Gastroesophageal sphincter (tissue), 4 donors: ENCODE measurements around the gene FMO4. TPM values are rescaled to one million over a fixed set of nuclear protein-coding genes. Genes with fewer than 3 reads are reported as not detected.
"Not testable (repeated sequence)": the region's sequence is repeated elsewhere in the genome, so short reads cannot be mapped to it uniquely, and the experiment has no call there.

ENCODE experiments used
- ATAC-seq: fragments of 150-250 bp; one replicate; pipeline ENCODE4 v1.9.1; 2016; ENCODE audit warnings: mild to moderate bottlenecking, moderate library complexity
- H3K27ac ChIP-seq, 4 donors: fragments of 200-600 bp; sonication (generic) in 3 of 4; 1 replicate in 3 of 4; 2 replicates in 1 of 4; pipeline ENCODE4 v1.5.1; 2016 to 2019
- H3K27me3 ChIP-seq: fragments of 200-600 bp; sonication (generic); one replicate; pipeline ENCODE4 v1.5.1; 2019
- H3K36me3 ChIP-seq, 2 donors: fragments of 200-600 bp; sonication (generic); one replicate each; pipeline ENCODE4 v1.5.1; 2019; ENCODE audit warnings: control low read depth in 1 of 2
- H3K4me1 ChIP-seq, 3 donors: fragments of 200-600 bp; sonication (generic); 1 replicate in 2 of 3; 2 replicates in 1 of 3; pipeline ENCODE4 v1.5.1; 2016 to 2019; ENCODE audit warnings: control low read depth in 2 of 3
- H3K4me3 ChIP-seq, 2 donors: fragments of 200-600 bp; sonication (generic); one replicate each; pipeline ENCODE4 v1.5.1; 2019; ENCODE audit warnings: mild to moderate bottlenecking in 1 of 2, moderate library complexity in 1 of 2
- H3K9me3 ChIP-seq, 3 donors: fragments of 200-600 bp; sonication (generic); one replicate each; pipeline ENCODE4 v1.5.1; 2017 to 2019; ENCODE audit warnings: control low read depth in 2 of 3
- EP300 ChIP-seq: sonication (generic); formaldehyde crosslinking; IDR thresholded peaks from one replicate; pipeline ENCODE4 v1.6.1; 2017; ENCODE audit warnings: antibody characterized with exemption, mild to moderate bottlenecking
- POLR2A ChIP-seq, 2 donors: fragments of 450-650 bp; IDR thresholded peaks; one replicate each; pipeline ENCODE4 v1.6.1; 2017; ENCODE audit warnings: antibody characterized with exemption in 2 of 2, mild to moderate bottlenecking in 2 of 2, moderate library complexity in 1 of 2
- POLR2AphosphoS5 ChIP-seq: sonication (generic); formaldehyde crosslinking; IDR thresholded peaks from one replicate; pipeline ENCODE4 v1.6.1; 2017; ENCODE audit warnings: antibody characterized with exemption
- WGBS, 2 donors: methylation state at CpG; one replicate each; pipeline ENCODE4 v1.1.5; 2018; ENCODE audit warnings: low coverage in 1 of 2; 5-methylcytosine and 5-hydroxymethylcytosine counted together
- total RNA-seq, 4 donors: library from RNA; depleted of rRNA; stranded (reverse); fragments of >200 nt; gene quantifications; one replicate each; pipeline ENCODE4 v1.1.0, GENCODE V29; 2016
- TF ChIP-seq, protein P1 (sequence below), 4 experiments: fragments of 200-600 bp in 2 of 4; fragments of 450-650 bp in 2 of 4; sonication (generic) in 1 of 4; IDR thresholded peaks; one replicate each; pipeline ENCODE4 v1.5.1; 2017 to 2019; ENCODE audit warnings: antibody characterized with exemption in 4 of 4, mild to moderate bottlenecking in 2 of 4, moderate library complexity in 2 of 4

The FMO4 gene
- total RNA-seq, 4 donors from 2014 or later = 0.54 to 2.7 (median 1.4) TPM

DNA sequence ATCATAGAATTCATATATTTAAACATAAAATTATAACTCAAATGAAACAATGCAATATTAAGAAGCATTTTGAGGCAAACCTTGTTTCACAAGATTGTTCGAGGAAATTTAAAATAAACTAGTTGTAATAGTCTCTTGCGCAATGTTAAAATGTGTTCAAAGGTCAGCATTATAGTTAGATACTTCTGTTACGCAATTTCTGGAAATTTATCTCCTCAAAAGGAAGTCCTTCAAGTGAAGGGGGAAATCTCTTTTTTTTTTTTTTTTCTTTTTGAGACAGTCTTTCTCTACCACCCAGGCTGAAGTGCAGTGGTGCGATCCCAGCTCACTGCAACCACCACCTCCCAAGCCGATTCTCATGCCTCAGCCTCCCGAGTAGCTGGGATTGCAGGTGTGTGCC, 52.1 kb downstream of the FMO4 start:
- no peak for TF ChIP-seq EP300
- no peak for TF ChIP-seq POLR2AphosphoS5
- Histone ChIP-seq H3K9me3 (peaks cover 0 to 6% (median 0%) of the 10 kb centered on the region in 3 donors), H3K36me3 (no peaks in the 10 kb centered on the region), H3K27ac (no peak overlapping the region), H3K27me3 (no peaks in the 10 kb centered on the region), H3K4me1 (no peaks in the 10 kb centered on the region), H3K4me3 (no peak overlapping the region)
- 84 to 87% methylated on average over 6 of the region's 6 CpGs for WGBS, 2 donors
- ATAC-seq = peak; percentile 28

- Histone ChIP-seq H3K27me3 (no peaks in the 10 kb centered on the region), H3K36me3 (no peaks in the 10 kb centered on the region), H3K4me1 (peaks cover 0 to 1% (median 0%) of the 10 kb centered on the region in 3 donors), H3K4me3 (no peak overlapping the region), H3K9me3 (peaks cover 0 to 6% (median 0%) of the 10 kb centered on the region in 3 donors), H3K27ac (no peak overlapping the region)
- TF ChIP-seq POLR2AphosphoS5 = no peak
- TF ChIP-seq, protein P1, sequence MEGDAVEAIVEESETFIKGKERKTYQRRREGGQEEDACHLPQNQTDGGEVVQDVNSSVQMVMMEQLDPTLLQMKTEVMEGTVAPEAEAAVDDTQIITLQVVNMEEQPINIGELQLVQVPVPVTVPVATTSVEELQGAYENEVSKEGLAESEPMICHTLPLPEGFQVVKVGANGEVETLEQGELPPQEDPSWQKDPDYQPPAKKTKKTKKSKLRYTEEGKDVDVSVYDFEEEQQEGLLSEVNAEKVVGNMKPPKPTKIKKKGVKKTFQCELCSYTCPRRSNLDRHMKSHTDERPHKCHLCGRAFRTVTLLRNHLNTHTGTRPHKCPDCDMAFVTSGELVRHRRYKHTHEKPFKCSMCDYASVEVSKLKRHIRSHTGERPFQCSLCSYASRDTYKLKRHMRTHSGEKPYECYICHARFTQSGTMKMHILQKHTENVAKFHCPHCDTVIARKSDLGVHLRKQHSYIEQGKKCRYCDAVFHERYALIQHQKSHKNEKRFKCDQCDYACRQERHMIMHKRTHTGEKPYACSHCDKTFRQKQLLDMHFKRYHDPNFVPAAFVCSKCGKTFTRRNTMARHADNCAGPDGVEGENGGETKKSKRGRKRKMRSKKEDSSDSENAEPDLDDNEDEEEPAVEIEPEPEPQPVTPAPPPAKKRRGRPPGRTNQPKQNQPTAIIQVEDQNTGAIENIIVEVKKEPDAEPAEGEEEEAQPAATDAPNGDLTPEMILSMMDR (IDR thresholded peaks at IDR 0.05) = no peak
- no peak for ATAC-seq
- 24 to 59% methylated on average over 2 of the region's 2 CpGs for WGBS, 2 donors
Measured at GRCh38 chr1:171366816-171367215, 52.8 kb downstream of the FMO4 start.

DNA sequence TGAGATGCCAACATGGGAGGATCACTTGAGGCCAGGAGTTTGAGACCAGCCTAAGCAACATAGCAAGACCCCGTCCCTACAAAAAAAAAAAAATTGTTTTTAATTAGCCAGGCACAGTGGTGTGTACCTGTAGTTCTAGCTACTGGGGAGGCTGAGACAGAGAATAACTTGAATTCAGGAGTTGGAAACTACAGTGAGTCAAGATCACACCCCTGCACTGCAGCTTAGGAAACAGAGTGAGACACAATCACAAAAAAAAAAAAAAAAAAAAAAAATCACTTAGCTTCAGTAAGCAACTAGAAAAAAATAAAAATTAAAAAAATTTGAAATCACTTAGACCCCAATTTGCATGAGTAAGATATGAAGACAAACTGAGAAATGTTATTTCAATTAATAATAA, 53.5 kb downstream of the FMO4 start:
- TF ChIP-seq POLR2A (IDR thresholded peaks at IDR 0.05) (no peak), EP300 (no peak), POLR2AphosphoS5 (no peak)
- TF ChIP-seq, protein P1 (IDR thresholded peaks at IDR 0.05) = no peak
- Histone ChIP-seq H3K9me3 (peaks cover 0 to 6% (median 0%) of the 10 kb centered on the region in 3 donors), H3K27ac (no peak overlapping the region), H3K4me1 (peaks cover 0 to 8% (median 5%) of the 10 kb centered on the region in 3 donors), H3K27me3 (no peaks in the 10 kb centered on the region), H3K4me3 (no peak overlapping the region), H3K36me3 (no peaks in the 10 kb centered on the region)
- 79 to 100% methylated on average over 1 of the region's 1 CpG for WGBS, 2 donors
- ATAC-seq = no peak

DNA sequence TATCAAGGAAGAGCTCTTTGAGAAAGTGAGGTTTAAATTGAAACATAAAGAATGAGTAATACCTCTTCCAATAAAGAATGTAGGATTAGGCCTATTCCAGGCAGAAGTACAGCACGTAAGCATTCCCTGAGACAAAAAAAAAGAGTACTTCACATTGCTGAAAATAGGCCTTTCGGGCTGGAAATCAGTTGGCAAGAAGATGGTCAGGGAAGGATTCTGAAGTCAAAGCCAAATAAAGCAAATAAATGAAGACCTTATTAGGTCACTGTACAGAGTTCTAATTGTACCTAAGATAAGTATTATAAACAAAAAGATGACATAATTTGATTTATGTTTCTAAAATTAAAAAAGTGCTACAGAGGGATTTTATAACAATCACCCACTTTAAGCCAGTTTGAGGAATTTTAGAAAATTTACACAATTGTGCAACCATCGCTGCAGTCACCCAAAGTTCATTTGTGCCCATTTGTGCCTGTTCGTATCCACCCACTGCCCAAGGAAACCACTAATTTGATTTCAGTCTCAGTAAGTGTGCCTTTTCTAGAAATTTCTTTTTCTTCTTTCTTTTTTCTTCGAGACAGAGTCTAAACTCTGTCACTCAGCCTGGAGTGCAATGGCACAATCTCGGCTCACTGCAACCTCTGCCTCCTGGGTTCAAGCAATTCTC, 58.6 kb downstream of the FMO4 start:
- no peaks in the 10 kb centered on the region for H3K9me3 ChIP-seq
- peak overlapping the region in 1 of 4 donors; percentile 30 for H3K27ac ChIP-seq
- H3K27me3 ChIP-seq = no peaks in the 10 kb centered on the region
- peaks cover 0 to 13% (median 5%) of the 10 kb centered on the region in 3 donors for H3K4me1 ChIP-seq
- H3K36me3 ChIP-seq = no peaks in the 10 kb centered on the region
- H3K4me3 ChIP-seq = no peak overlapping the region
- 56 to 65% methylated on average over 6 of the region's 6 CpGs for WGBS, 2 donors
- no peak for ATAC-seq
- TF ChIP-seq POLR2AphosphoS5 (no peak), EP300 (no peak), POLR2A (IDR thresholded peaks at IDR 0.05) (no peak)
- TF ChIP-seq, protein P1 (IDR thresholded peaks at IDR 0.05) = no peak

DNA sequence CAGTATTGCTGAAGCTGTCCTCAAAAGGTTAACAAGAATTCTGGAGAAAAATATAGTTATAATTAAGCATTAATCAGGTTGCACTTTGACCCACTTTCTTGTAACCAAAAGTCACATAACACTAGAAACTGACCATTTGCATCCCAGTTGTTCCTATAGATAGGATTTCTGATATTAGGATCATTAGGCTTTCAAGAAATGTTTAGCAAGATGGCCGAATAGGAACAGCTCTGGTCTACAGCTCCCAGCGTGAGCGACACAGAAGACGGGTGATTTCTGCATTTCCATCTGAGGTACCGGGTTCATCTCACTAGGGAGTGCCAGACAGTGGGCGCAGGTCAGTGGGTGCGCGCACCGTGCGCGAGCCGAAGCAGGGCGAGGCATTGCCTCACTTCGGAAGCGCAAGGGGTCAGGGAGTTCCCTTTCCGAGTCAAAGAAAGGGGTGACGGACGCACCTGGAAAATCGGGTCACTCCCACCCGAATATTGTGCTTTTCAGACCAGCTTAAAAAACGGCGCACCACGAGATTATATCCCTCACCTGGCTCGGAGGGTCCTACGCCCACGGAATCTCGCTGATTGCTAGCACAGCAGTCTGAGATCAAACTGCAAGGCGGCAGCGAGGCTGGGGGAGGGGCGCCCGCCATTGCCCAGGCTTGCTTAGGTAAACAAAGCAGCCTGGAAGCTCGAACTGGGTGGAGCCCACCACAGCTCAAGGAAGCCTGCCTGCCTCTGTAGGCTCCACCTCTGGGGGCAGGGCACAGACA, 59.6 kb downstream of the FMO4 start:
- not testable (repeated sequence) for H3K27me3 ChIP-seq, H3K27ac ChIP-seq, H3K36me3 ChIP-seq, ATAC-seq, H3K9me3 ChIP-seq, H3K4me3 ChIP-seq
- WGBS, 2 donors = 100% methylated on average over 1 of the region's 32 CpGs
- peaks cover 0 to 13% (median 5%) of the 10 kb centered on the region in 3 donors for H3K4me1 ChIP-seq

- Histone ChIP-seq H3K27ac (no peak overlapping the region), H3K9me3 (peaks cover 0 to 6% (median 0%) of the 10 kb centered on the region in 3 donors), H3K4me3 (no peak overlapping the region), H3K27me3 (no peaks in the 10 kb centered on the region), H3K4me1 (no peaks in the 10 kb centered on the region), H3K36me3 (no peaks in the 10 kb centered on the region)
- no peak for ATAC-seq
- WGBS, 2 donors = 40 to 100% methylated on average over 1 of the region's 1 CpG
- no peak for TF ChIP-seq POLR2AphosphoS5
- TF ChIP-seq EP300 = no peak
- TF ChIP-seq POLR2A (IDR thresholded peaks at IDR 0.05) = no peak
- TF ChIP-seq, protein P1 (IDR thresholded peaks at IDR 0.05) = no peak
Measured at GRCh38 chr1:171379846-171380245, 65.9 kb downstream of the FMO4 start.
